Lower lobe of right lung (tissue), 2 donors: ENCODE data around the gene MS4A4A. TPM values are rescaled to one million over a fixed set of nuclear protein-coding genes. Genes with fewer than 3 reads are reported as not detected.
"Not testable (repeated sequence)": the region's sequence is repeated elsewhere in the genome, so short reads cannot be mapped to it uniquely, and the experiment has no call there.

Experiments used
- ATAC-seq, 2 donors: fragments of 200-7000 bp; cut with Tn5 transposase; one replicate each; pipeline ENCODE4 v1.9.1; 2020 to 2022; ENCODE audit warnings: mild to moderate bottlenecking in 2 of 2, moderate library complexity in 2 of 2
- DNase-seq: peaks from one replicate; pipeline ENCODE4 v3.0.0-alpha.2; 2020
- H3K27ac ChIP-seq: fragments of 200-600 bp; one replicate; pipeline ENCODE4 v1.8.0; 2022
- H3K27me3 ChIP-seq: fragments of 200-600 bp; one replicate; pipeline ENCODE4 v1.8.0; 2022; ENCODE audit warnings: low read depth
- H3K36me3 ChIP-seq: fragments of 200-600 bp; one replicate; pipeline ENCODE4 v1.8.0; 2022; ENCODE audit warnings: mild to moderate bottlenecking
- H3K4me1 ChIP-seq: fragments of 200-600 bp; one replicate; pipeline ENCODE4 v1.8.0; 2022
- H3K4me3 ChIP-seq: fragments of 200-600 bp; one replicate; pipeline ENCODE4 v1.8.0; 2022; ENCODE audit warnings: mild to moderate bottlenecking
- H3K9me3 ChIP-seq: fragments of 200-600 bp; one replicate; pipeline ENCODE4 v1.8.0; 2022
- CTCF ChIP-seq: fragments of 200-600 bp; IDR thresholded peaks from one replicate; pipeline ENCODE4 v1.8.0; 2022; ENCODE audit warnings: antibody characterized with exemption, mild to moderate bottlenecking
- intact Hi-C: fragments of 100-400 bp; cut with DNase I; formaldehyde crosslinking; loops from one replicate; pipeline ENCODE4 v1.11.0; 2022
- total RNA-seq: library from RNA; stranded (reverse); fragmentation: NEBNext Ultra II Directional; extraction: Animal tissue kit (Norgen Biotek cat#: 25700); gene quantifications from one replicate; pipeline ENCODE4 v1.2.1, GENCODE V29; 2021
- donor health status: DM: no; HTN: yes; CAD: no; lungs with severe emphysema.

Gene MS4A4A
- total RNA-seq, 1 donor from 2014 or later = 89.5 TPM

- ATAC-seq = peak; percentile 54 to 74
- peak overlapping the region; percentile 35 for H3K4me3 ChIP-seq
- H3K27ac ChIP-seq = peak overlapping the region; percentile 72
These were observed 1.0 kb downstream of the MS4A4A start for GRCh38 chr11:60281485-60281884.

GRCh38 chr11:60282286-60282685 lies 1.8 kb downstream of the MS4A4A start:
- Histone ChIP-seq H3K4me1 (no peaks in the 10 kb centered on the region), H3K27ac (peak overlapping the region; percentile 72), H3K36me3 (no peaks in the 10 kb centered on the region), H3K27me3 (no peaks in the 10 kb centered on the region), H3K9me3 (no peaks in the 10 kb centered on the region), H3K4me3 (peak overlapping the region; percentile 35)
- intact Hi-C loops = no loop called here
- peak; percentile 64 to 66 for ATAC-seq
- DNase-seq = no peak
- no peak for TF ChIP-seq CTCF

More at GRCh38 chr11:60281485-60281884, 1.0 kb downstream of the MS4A4A start:
- Histone ChIP-seq H3K9me3 (no peaks in the 10 kb centered on the region), H3K36me3 (no peaks in the 10 kb centered on the region), H3K4me1 (no peaks in the 10 kb centered on the region), H3K27me3 (no peaks in the 10 kb centered on the region)
- intact Hi-C loops = no loop called here
- no peak for DNase-seq
- no peak for TF ChIP-seq CTCF

- DNase-seq, H3K4me1 ChIP-seq, H3K36me3 ChIP-seq, H3K4me3 ChIP-seq, ATAC-seq, H3K27me3 ChIP-seq, H3K9me3 ChIP-seq, intact Hi-C loops: not testable (repeated sequence)
- H3K27ac ChIP-seq = peak overlapping the region; percentile 0
These were observed 5.1 kb downstream of the MS4A4A start for GRCh38 chr11:60285411-60286126.

GRCh38 chr11:60288531-60288930 lies 8.1 kb downstream of the MS4A4A start:
- no peaks in the 10 kb centered on the region for H3K36me3 ChIP-seq
- H3K4me3 ChIP-seq = no peak overlapping the region
- no peaks in the 10 kb centered on the region for H3K4me1 ChIP-seq
- no peak overlapping the region for H3K27ac ChIP-seq
- DNase-seq (no peak), ATAC-seq (no peak)
- TF ChIP-seq CTCF = no peak
- intact Hi-C loops = no loop called here
- no peaks in the 10 kb centered on the region for H3K27me3 ChIP-seq
- H3K9me3 ChIP-seq = no peaks in the 10 kb centered on the region

GRCh38 chr11:60292145-60292544 lies 11.7 kb downstream of the MS4A4A start:
- H3K27me3 ChIP-seq = no peaks in the 10 kb centered on the region
- H3K36me3 ChIP-seq = no peaks in the 10 kb centered on the region
- intact Hi-C loops = no loop called here
- no peak overlapping the region for H3K4me3 ChIP-seq
- no peaks in the 10 kb centered on the region for H3K9me3 ChIP-seq
- ATAC-seq (peak in 1 of 2 donors; percentile 41), DNase-seq (no peak)
- H3K4me1 ChIP-seq = no peaks in the 10 kb centered on the region
- H3K27ac ChIP-seq = no peak overlapping the region
- no peak for TF ChIP-seq CTCF

GRCh38 chr11:60301178-60301577 lies 20.7 kb downstream of the MS4A4A start:
- no peaks in the 10 kb centered on the region for H3K36me3 ChIP-seq
- H3K27me3 ChIP-seq = no peaks in the 10 kb centered on the region
- no peak for TF ChIP-seq CTCF
- intact Hi-C loops = no loop called here
- no peaks in the 10 kb centered on the region for H3K4me1 ChIP-seq
- DNase-seq (no peak), ATAC-seq (no peak)
- no peak overlapping the region for H3K4me3 ChIP-seq
- H3K9me3 ChIP-seq = no peaks in the 10 kb centered on the region
- H3K27ac ChIP-seq = no peak overlapping the region

- DNase-seq, H3K4me3 ChIP-seq, H3K27ac ChIP-seq, intact Hi-C loops, H3K9me3 ChIP-seq, H3K4me1 ChIP-seq, H3K36me3 ChIP-seq, ATAC-seq, H3K27me3 ChIP-seq: not testable (repeated sequence)
These were observed 21.4 kb downstream of the MS4A4A start for GRCh38 chr11:60301884-60302283.
